ENCODE measurements around the gene TFPI2.
A peak's percentile ranks its signal among the peaks of the same experiment; 100 is the strongest.

Gene TFPI2

DNA sequence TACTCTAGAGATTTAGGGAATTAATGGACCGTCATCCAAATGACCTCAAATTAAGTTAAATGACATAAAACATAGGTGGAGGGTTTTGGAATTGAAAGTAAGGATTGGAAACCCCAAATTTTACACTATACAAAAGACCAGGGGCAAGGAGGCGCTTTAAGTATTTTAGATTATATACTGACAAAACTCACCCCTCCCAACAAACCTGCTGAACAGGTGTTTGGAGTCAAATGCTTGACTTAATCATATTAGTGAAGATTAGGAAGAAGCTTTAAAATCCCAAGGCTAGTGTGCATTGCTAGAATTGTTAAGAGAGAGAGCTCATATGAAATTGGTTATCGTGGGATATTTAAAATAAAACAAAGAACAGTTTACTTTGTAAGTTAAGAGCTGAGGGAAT is 15.7 kb upstream of the TFPI2 start, which contains the start of gene GNGT1:
TSS of gene GNGT1 (plus strand) at position 301 of the 400 bp plus-strand sequence. CDS start 180 bp downstream, outside the sequence.
- DNase-seq = no peak

DNA sequence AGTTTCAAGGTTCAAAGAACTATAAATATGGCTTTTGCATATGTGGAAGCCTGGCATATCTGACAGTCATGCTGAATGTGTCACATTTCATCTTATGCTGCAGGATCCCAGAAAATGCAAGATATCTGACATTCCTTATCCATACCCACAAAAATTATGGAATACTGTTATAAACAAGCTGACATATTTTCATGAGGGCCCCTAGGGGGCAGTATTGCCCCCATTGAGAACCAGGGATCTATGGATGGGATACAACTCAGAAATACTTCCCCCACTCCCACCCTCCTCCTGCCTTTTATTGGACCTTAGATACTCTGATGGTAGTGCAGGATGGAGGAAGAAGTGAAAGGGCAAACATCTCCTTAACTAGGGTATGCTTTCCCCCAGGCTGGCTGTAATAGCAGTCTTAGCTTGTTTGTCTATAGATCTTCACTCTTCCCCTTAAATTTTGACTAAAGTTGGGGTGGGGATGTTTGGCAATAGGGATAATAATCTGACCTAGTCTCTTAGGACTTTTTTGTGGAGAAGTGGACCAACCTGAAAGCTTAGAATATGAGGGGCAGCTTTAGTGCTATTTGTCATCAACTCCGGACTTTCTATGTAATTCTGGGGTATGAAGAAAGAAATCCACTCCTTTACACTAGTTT is 12.3 kb upstream of the TFPI2 start:
- peak; percentile 4 for DNase-seq

DNA sequence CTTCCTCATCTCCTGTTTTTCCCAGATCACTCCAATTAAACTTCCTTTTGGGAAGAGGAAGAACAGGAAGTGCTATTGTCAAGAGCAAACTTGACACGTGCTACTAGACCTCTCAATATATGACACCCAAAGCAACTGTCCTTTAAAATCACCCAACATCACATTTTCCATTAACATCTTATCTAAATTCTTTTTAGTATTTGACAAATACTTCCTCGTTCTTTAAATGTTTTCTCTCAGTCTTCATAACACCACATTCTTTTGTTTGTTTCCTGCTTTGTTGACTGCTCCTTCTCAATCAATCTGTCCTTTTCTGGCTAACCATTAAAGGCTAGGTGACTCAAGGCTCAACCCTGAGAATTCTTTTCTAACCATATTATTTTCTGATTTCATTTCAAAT is 7.1 kb upstream of the TFPI2 start:
- no peak for DNase-seq

DNA sequence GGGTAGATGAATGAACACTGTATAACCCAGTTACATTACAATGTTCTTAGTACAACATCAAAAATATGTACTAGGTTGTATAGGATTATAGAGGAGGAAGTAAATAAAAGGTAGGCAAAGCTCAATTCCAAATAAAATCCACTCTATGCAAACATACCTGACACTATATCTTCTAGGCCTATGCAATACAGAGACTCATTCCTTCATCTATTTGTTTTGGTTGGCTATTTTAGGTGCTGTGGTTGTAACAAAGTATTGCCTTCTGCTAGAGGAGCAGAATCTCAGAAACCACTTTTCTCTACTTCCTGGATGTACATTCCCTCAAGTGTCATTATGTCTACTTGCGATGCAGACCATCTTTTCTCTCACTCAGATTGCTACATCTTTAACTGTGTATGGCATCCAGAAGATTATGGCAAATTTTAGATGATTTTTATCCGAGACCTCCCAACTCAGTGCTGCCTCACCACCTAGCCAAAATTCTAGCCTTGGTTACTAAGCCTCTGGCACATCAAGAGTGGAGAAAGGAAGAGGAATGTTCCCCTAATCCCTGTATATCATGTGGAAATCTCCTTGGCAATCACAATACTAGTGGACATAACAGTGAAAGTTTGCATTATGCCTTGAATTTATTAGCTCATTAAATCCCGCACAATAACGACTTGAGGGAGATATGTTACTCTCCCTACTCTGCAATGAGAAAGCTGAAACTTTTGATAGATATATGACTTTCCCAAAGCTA is 5.5 kb upstream of the TFPI2 start:
- no peak for DNase-seq

DNA sequence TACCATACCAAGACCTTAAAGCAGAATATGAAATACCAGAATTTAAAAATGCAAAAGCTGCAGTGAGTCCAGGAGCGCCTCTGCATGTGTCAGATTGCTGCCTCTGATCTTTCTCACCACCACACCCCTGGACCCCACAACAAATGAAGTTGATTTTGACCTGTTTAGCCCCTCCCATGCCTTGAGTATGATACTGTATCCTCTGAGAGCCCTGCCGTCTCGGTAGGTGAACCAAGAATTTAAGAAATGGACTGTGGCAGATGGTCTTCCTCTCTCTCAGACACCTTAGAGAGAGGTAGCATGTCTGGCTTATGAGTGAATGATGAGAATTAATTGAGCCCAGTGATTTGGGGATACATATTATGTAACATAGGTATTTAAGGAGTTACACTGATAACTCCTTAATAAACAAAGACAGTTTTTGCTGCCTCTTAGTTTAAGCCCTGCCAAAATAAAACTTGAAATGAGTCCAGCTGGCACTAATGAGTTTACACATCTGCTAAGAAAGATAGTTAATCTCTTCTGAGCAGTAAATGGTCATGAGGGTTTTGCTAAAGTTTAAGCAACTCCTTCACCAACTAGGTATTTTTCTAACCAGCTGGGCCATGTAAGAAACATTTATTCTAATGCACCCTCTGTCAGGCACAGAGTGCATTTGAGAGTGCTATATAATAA is 4.5 kb upstream of the TFPI2 start:
- DNase-seq = no peak

DNA sequence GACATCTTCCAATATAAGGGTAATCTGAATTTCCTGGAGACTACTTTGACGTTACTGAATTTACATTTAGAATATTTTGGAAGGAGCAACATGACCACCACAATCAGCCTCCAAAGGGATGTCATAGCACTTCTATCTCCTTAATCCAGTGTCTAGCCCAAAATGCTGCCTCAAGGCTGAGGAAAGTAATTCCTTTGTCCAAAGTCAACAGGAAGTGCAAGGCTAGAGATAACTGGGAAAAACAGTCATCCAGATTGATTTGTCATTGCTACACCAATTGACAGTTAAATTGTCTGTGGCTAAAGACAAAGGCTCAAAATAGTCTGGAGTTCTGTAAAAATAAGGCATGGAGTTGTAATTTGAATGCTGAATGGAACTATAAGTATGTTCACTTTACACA is 3.9 kb upstream of the TFPI2 start:
- no peak for DNase-seq

DNA sequence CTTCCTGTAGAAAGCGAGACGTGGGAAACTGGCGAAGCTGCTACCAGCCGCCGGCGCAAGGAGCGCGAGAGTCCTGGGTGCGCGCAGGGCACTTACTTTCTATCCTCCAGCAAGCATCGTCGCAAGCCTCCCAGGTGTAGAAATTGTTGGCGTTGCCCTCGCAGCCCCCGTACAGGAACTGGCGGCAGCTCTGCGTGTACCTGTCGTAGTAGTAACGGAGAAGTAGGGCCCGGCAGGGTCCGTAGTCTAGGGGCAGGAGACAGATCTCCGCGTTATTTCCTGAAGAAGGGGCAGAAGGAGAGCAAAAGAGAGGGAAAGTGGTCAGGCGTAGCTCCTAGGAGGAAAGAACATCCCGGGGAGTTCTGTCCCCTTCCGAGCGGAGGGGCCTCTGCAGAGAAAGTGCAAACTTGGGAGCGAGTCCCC is 501 bp downstream of the TFPI2 start:
- DNase-seq = no peak

DNA sequence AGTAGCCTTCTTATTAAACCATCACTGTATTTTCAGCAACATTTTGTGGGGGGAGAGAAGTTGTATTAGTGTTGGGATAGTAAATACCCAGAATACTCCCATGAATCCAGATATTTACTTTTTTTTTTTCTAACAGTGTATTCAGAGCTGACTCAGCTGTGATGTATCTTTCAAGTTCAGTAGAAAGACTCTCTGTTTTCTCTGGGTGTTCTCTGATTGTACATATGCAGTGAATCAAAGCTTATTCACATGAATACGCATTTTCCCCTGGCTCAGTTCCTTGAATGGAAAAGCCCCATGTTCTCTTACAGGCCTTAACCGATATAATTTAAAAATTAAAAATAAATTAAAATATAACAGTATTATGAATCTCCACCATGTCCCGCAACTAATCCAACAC is 1.3 kb downstream of the TFPI2 start:
- no peak for DNase-seq

DNA sequence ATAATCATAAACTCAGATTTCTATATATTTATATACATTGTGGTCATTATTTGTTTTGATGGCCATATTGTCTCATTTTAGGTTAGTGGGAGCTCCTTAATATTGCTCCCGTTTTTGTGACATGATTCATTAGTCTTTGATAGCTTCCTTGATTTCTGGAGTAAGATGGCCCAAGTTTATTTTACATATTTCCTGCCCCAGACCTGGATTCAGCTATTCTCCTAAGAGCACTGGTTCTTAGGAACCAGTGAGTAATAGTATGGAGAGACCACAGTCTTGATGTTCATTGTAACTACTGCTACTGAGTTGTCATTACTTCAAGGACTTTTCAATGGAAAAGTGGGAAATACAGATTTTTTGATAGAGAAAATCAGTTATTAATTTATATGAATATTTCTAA is 6.0 kb downstream of the TFPI2 start:
- DNase-seq = no peak

DNA sequence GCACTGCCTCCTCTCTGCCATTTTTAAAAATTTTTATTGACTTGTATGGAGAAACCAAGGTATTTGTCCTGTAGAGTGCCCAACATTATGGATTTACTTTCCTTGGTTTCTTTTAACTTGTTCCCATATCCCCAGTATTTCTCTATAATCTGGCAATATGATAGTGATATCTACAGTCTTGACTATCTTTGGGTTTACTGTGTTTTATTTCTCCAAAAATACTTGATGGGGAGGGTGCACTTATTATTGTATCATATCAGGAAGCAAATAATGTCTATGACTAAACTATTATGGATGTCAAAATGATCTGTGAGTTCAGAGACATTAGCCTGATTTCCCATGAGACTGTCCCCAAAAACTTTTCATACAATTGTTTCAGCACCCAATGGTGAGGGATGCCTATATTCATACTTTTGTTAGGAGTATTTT is 6.6 kb downstream of the TFPI2 start:
- DNase-seq = no peak

DNA sequence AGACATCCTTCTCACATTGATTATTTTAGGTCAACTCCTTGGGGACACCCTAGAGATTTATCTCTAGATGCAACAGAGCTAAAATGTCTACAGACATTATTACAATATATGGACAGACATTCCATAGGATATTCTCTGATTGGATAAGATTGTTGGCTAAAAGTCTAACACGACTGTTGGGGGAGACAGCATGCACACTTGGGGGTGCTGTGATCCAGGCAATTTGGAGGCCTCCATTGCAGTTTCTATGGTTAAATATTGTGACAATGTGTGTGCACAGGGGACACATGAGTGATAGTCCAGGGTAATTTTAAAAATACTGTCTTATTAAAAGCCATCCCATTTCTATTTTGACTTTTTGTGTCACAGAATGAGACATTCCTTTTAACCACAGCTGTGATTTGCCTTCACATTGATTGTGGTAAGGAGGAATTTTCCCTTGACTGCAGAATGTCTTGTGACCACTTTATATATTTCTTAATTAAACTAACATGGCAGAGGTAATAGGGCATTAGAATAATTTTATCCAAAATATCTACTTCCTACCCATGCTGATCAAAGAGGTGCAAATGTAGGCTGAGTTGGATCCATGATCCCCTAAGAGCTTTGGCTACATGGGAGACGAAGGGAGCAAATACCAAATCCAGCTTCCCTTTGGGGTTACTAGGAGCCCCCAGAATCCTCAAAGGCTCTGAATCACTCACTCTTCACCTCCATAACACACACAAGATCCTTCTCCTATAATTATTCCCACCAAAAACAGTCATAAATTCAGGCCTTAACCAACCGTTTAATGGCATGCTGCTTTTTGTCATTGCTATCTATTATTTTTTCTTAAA is 7.3 kb downstream of the TFPI2 start:
- no peak for DNase-seq

DNA sequence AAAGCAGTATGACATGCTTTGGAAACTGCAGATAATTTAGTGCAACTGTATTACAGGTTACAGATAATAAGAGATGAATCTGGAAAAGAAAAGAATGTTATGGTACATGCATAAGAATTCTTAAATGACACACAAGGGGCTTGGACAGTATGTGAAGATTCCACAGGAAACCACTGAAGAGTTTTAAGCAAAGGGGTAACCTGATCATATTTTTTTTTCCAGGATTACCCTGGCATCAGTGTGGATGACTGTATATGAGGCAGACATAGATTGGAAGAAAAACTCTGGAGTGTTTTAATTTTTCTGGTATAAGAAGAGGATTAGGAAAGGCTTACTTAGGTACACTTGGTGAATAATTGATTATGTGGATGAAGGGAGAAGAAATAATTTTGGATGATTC is 8.1 kb downstream of the TFPI2 start:
- no peak for DNase-seq

DNA sequence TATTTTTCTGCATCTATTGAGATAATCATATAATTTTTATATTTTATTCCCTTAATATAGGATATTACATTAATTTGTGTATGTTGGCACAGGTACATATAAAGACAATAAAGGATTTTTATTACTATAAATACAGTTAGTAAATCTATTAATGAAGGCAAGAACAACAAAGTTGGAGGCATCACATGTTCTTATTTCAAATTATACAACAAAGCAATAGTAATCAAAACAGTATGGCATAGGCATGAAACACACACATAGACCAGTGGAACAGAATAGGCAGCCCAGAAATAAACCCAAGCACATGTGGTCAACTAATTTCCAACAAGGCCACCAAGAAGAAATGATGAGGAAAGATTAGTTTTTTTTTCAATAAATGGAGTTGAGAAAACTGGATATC is 11.2 kb downstream of the TFPI2 start:
- no peak for DNase-seq

DNA sequence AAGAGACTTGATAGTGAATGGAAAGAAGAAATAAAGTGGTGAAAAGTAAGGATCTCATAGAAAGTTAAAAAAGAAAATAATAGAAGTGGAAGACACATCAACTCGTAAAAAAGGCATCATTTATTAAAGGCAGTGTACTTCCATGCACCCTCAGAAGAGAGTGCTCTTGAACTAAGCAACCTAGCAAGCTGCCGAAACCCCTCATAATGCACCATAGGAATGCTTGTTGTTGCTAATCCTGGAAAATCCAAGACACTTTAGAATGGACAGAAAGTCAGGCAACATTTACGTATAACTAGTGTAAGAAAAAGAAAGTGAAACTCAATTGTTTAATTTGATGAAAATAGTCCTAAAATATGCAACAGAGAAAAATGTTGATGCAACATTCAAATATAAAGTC is 12.8 kb downstream of the TFPI2 start:
- DNase-seq = no peak

DNA sequence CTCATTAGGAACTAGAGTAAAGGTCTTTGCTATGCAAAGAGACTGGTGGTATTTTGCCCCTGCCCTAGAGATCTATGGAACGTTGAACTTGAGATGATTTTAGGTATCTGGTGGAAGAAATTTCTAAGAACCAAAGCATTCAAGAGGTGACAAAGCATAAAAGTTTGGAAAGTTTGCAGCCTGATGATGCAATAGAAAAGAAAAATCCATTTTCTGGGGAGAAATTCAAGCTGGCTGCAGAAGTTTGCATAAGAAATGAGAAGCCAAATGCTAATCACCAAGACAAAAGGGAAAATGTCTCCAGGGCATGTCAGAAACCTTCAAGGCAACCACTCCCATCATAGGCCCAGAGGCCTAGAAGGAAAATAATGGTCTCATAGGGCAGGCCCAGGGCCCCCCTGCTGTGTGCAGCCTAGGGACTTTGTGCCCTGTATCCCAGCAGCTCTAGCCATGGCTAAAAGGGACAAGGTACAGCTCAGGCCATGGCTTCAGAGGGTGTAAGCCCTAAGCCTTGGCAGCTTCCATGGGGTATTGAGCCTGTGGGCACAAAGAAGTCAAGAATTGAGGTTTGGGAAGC is 16.5 kb downstream of the TFPI2 start:
- DNase-seq = no peak

DNA sequence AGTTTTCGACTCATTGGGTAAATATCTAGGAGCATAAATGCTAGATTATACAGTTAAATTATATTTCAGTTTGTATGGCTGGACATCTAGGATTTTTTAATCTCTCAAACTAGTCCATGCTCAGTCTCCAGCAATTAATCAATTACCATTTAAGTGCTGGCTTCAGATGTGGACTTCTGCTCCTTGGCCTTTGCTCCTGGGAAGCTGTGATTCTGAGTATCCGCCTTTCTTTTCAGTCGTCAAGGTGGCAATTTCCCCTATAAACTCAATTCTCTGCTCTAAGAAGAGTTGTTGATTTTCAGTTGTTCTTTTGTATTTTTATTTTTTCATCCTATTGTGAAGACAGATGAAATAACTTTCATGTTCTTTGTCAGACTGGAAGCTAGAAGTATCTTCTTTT is 23.7 kb downstream of the TFPI2 start:
- DNase-seq = no peak

DNA sequence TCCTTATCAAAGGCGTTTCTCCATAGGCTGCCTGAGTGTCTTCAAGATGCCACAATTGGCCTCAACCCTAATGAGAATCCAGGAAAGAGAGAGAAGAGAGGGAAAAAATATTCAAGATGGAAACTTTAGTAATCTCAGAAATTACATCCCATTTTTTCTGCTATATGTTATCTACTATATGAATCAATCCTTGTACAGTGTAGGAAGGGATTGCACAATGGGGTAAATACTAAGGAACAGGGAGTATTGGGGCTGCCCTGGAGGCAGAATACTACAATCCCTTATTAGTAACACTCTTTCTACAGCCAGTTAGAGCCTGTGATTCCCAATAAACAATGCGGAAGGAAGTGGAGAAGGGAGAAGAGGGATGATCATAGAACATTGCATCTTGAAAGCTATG is 27.9 kb downstream of the TFPI2 start:
- no peak for DNase-seq

DNA sequence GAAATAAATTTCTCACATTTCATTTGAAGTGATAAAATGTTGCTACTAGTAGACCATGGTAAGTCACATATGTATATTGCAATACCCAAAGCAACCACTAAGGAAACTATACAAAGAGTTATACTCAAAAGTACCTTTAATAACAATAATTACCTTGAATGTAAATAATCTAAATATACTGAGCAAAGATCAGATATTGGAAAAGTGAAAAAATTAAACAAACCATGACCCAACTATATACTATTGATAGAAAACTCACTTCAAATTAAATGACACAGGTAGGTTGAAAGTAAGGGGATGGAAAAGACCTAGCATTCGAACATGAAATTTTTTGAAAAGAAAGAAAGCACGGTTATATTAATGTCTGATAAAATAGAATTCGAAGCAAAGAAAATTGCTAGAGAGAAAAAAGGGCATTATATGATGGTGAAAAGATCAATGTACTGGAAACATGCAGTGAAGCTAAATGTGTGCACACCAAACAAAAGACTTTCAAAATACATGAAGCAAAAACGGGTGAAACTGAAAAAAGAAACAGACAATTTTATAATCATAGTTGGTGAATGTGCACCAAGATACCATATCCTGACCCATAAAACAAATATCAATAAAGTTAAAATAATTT is 29.1 kb downstream of the TFPI2 start:
- DNase-seq = no peak

DNA sequence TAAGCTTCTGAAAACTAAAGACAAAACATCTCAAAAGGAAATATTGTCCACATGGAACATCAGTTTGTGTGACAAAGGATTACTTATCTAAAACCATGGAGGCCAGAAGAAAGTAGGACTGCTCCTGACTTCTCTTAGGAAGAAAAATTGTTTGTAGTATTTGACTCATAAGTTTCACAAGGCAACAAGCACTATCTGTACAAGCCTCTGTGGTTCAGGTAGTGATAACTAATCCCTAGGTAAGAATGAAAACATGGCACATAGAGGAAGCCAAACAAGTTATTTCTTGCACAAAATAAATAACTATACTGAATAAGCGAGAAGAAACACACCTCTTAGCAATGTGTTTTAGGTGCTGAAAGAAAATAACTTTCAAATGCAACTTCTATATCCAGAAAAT is 30.3 kb downstream of the TFPI2 start:
- DNase-seq = no peak

DNA sequence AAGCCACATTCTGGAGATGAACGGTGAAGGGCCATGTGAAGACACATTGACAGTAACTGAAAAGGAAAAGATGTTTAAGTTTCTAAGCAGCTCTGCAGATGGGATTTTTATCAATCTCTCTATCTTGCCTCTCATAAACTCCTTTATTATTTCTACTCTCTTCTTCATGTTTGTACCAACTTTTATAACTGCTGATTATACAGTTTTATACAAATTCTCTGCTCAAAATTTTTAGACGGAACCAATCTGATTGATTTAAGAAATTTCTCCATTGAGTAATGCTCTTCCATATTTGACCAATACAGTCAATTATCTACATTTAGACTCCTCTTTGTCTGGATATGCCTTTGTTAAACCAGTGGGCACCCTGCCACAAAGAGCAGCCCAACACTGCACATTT is 31.7 kb downstream of the TFPI2 start:
- DNase-seq = no peak

DNA sequence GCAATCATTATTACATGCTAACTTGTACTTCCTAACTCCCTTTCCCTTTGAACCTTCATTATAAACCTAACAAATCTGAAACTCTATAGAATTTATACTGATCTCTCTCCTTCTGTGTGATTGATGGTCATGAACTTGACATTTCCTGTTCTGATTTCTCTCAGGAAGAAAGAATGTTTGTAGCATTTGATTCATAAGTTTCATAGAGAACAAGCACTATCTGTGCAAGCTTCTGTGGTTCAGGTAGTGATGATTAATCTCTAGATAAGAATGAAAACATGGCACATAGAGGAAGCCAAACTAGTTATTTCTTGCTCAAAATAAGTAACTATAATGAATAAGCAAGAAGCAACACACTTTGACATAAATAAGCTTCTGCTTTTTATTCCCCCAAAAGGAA is 34.2 kb downstream of the TFPI2 start:
- no peak for DNase-seq

DNA sequence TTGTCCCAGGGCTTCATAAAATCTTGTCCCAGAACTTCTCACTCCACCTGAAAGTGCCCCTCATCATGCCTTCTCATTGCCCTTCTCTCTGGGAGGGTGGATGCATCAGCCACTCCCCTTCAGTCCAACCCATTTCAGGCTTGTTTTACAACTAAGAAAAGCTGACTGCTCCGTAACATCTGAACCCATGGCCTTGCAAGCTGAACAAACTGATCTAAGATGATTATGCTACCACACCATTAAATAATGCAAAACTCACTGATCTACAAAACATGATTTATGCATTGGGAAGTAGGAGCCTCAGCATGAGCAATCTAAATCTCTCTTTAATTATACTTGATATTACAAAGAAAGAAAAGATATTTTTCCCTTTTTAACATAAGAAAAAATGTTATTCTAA is 34.8 kb downstream of the TFPI2 start:
- DNase-seq = no peak
